NCI-H748 (cell line): Measurements from ENCODE around the gene ABL1.

Experiments used
- DNase-seq: peaks from one replicate; lab custom pipeline; 2025; ENCODE audit not compliant: unreplicated experiment; lab: John Stamatoyannopoulos, UW

Gene ABL1

DNA sequence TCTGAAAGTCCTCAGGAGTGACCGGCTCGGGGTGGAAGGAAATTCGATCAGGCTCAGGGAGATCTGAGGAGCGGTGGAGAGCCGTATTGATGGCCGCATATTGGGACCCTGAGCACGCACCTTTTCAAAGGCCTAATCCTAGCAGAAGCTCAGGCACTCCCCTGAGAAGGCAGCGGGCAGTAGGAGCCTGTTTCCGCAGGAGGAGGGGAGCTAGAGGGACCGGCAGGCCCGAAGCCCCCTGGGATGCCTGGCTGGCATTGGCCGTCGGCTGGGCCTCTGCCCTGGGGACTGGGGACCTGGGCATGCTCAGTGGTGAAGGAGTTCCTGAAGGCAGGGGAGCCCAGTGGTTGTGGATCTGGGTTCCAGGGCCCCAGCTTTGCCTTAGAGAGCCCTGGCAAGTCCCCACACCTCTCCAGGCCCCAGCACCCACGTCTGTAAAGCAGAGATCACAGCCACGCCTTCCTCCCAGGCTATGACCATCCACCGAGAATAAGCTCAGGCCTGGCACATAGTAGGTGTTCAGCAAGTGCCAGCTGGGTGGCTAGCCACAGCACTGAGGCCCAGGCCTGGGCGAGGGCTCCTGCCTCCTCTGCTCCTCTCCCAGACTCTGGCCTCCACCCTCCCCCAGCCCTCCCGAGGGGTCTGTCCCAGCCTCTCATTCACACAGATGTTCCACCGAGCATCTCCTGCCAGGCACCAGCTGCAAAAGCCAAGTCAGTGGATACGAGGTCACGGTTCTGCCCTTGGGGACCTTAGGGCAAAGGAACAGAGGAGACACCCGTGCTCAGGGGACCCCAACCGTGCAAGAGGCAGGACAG is 78.8 kb downstream of the ABL1 start:
- DNase-seq: no peak

DNA sequence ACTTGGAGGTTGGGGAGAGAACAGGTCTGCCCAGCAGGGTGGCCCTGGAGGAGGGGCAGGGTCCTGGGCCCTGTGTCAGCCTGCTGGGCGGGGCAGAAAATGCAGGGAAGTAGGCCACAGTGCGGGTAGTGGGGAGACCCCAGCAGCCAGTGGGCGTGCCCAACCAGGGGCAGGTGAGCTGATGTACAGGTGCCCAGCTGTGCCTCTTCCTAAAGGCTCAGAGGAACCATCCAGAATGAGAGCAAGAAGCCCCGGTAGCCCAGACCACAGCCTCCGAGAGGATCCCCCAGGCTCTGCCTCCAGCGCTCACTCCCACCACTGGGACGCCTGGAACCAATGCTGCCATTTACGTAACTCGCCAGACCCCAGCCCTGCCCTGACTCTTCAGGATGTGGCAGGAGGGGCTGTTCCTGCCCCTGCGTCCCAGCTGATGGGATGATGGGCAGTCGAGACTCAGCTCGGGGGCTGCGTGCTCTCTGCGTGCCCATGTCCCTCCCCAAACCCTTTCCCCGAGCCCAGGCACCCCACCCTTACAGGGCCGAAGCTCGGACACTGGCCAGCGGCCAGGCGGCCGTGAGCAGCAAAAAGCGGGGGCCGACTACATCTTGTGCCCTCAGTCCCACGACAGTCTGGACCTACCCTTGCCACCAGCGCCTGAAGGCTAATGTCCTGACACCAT is 79.5 kb downstream of the ABL1 start:
- no peak for DNase-seq

DNA sequence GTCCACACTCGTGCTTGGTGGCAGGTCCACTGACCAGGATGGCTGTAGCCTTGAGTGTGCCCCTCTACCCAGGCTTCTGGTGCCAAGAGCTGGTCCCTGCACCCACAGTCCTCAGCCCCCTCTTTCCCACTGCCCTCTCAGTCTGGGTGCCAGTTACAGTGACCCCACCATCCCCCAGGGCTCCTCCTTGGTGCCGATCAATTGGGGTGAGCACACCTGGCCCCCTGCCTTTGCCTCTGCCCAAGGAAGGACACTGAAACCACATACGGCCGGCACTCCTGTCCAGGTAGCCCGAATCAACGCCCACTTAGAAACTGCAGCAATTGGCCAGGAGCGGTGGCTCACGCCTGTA is 80.0 kb downstream of the ABL1 start:
- DNase-seq: no peak

DNA sequence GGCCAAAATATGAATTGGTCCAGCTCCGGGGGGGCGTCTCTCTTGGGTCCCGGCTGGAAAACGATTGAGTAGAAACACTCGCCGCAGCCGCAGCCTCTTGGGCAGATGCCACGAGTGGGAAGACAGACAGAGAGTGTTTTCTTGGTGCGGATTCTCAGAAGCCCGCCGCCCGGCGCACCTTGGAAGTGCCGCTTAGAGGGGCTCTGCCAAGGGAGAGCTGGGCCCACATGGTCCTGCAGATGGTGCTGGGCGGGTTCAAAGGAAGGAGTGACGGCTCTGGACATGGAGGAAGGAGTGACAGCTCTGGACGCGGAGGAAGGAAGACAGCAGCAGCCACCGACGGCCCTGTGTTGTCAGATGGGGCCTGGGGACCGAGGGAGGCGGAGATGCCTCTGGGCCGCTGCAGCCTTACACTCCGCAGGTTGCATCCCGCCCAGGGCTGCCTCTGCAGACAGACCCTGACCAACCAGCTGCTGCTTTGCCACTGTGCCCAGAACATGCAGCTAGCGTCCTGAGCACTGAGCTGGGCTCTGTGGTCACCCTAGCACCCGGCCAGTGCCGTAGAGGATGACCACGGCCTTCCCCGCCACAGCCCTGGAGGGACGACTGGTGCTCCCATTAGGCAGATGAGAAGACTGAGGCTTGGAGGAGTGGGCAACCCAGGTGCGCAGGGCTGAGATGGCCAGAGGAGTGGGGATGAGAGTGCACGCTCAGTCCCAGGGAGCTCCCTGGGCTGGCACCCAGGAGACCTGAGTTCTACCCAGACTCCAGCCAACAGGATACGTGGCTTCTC is 82.3 kb downstream of the ABL1 start:
- no peak for DNase-seq

DNA sequence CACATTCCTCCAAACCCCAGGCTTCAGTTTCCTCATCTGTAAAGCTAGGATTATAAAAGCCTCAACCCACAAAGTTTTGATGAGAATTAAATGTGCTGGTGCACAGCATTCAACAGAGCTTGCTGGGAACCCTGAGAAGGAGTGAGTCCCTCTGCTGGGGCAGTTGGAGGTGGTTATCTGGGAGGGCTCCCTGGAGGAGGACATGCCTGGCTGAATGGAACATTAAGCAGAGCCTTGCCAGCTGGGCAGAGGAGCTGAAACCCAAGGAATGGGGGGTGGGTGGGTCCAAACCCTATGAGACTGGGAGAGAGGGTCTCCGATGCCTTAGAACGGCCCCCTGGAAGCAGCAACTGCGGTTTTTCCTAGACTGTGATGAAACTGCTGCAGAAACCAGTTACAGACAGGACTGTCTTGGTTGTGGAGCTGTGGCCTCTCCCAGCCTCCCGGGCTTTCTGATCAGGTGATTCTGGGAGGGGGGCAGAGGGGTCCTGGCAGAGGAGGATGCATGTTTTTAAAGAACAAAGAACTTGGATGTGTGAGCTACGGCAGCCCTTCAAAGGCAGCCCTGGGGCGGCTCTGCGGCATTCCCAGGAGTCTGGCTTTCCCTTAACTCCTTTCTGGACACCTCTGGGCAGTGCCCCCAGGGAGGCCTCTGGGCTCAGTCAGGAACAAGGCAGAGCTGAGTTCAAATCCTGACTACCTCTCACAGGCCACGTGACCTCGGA is 83.2 kb downstream of the ABL1 start:
- DNase-seq: no peak

DNA sequence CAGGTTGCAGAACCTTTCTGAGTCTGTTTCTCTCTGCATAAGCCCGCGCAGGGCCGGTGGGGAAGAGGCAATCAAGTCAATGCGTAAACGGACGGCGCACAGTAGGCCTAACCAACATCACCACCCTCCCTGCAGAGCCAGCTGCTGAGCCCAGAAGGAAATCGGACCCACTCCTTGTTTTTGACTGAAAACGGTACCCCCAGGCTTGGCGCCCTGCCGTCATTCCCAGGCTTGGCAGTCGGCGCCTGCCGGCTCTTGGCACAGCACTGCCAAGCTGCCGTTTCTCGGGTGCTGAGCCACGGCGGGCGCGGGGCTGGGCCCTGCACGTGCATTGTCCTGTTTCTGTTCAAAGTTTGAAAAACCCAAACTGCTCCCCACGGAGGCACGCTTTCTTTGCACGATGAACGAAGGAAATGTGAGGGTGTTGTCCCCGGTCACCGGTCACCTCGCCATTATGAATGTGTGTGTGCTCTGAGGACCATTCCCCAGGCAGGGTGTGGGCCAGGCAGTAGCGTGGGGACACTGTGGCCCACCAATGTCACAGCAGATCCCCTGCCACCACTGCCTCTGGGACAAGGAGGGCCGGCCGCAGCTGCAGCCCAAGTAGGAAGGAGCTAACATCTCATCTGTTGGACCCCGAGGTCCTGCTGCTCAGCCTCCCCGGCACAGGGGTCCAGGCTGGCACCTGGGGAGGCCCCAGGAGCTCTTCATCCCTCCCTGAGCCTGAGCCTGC is 83.9 kb downstream of the ABL1 start:
- DNase-seq: no peak

DNA sequence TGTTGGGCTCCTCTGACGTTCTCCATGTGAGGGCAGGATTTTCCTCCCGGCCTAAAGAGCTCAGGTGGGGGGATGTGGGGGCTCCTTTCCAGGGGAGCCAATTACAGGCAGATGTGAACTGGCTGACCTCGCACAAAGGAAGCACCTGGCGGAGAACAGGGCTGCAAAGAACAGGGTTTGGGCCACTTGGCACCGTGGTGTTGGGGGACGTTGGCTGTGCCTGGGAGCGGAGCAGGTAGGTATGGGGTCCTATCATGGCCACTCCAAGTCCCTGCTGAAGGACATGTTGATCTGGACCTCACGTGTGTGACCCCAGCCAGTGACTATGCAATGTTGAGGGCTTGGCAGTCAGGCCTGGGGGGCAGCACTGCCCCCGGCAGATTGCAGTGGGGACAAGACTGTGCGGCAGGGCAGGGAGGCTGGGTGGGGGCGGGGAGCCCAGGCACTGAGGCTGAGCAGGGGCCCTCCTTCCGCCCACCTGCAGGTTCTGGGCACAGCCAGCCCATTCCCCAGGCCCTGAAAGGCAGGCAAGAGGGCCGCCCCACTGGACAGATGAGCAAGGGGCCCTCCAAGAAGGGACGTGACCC is 84.6 kb downstream of the ABL1 start:
- DNase-seq: no peak

DNA sequence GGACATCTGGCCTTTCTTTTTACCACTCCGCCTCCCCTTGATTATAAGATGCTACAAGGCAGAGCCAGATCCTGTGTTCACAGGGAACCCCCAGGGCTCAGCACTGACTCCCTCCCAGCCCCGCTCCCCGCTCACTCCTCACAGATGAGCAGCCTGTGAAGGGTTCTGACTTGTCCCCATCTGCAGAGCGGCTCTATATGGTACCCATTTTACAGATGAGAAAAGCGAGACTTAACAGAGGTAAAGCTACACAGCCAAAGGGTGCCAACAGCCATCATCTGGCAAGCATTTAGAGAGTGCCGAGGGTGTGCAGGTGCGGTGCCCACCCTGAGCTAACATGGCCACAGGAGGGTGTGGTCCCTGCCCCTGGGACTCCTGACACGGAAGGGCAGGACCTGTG is 85.2 kb downstream of the ABL1 start:
- DNase-seq: no peak

DNA sequence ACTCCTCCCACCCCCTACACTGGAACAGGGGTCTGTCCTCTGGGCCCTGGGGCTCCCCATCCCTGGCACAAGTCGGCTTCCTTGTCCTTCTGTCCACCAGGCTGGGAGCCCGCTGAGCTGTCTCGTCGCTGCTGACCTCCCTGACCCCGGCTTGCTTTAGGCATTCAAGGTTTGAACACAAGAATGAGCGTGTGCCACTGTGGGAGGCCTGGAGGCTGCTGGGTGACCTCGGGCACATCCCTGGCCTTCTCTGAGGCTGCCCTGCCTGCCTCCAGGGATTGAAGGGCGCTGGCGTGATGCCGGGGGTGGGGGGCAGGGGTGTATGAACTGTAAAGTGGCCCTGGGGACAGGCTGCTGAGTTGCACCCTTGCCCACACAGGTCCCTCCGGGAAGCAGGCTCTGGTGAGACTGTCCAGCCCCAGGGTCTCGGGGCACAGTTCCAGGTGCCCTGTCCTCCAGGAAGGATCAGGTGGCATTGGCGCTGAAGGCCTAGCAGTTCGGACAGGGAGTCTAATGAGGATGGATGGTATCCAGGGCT is 85.8 kb downstream of the ABL1 start:
- no peak for DNase-seq

DNA sequence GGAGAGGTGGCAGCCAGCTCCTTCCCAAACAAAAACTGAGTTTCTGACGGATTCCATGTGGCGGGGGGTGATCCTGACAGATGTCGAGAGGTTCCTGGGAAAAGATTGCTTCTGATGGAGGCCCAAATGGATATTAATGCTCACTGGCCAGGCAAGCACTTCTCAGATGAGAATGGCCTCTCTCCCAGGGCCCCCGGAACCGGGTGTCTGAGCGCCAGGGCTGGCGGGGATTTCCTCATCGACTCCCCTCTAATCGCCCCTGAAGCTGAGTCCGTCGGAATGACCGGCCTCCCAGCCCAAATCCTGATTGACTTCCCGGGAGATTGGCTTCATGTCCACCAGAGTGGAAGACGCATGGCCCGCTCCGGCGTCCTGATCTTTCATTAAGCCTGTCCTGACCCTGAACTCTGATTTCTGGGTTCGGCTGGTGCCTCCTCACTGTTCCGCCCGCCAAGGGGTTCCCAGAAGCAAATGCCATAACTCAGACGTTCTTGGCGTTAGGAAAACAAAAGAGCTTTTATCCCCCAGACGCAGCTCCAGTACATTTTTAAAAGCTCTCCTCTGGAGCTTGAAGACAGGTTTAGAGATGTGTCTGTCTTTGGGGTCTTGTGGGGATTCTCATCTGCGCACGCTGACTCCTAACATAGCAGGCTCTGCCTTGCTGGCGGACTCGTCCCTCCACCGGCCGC is 86.4 kb downstream of the ABL1 start:
- DNase-seq: no peak

DNA sequence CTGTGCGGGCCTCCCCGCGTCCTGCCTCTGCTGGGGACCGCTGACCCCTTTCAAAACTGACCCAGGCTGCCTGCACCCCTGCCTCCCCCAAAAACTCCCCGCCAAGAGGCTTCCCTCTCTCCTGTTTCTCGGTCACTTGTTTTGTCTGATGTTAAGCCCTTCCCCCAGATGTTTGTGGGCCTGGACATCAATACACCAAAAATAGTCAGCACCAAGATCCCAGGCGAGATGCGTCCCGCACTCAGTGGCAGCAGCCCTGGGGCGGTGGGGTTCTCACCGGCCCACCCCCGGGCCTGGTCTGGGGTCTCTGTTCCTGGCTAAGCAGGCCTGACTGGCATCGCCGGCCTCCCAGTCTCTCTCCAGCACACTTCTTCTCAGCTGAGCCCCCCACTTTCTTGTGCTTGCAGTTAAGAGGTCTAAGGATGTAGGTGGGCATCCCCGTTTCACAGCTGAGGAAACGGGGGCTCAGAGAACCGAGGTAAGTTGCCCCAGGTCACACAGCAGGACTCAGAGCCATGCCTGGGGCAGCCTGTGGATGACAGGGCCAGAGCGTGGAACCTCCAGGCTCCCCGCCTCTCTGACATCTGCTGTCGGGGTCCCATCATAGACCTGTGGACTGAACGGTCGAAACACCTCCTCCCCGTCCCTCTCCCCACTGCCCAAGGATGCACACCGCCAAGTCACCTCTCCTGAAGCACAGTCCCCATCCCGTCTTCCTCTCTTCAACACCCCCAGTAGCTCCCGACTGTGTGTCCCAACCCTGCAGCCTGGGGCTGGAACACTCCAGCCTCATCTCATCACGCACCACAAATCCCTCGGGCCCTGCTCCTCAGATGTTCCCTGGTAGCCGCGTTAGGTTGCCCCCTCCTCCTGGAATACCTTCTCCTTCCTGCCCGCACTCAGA is 87.2 kb downstream of the ABL1 start:
- DNase-seq: no peak

DNA sequence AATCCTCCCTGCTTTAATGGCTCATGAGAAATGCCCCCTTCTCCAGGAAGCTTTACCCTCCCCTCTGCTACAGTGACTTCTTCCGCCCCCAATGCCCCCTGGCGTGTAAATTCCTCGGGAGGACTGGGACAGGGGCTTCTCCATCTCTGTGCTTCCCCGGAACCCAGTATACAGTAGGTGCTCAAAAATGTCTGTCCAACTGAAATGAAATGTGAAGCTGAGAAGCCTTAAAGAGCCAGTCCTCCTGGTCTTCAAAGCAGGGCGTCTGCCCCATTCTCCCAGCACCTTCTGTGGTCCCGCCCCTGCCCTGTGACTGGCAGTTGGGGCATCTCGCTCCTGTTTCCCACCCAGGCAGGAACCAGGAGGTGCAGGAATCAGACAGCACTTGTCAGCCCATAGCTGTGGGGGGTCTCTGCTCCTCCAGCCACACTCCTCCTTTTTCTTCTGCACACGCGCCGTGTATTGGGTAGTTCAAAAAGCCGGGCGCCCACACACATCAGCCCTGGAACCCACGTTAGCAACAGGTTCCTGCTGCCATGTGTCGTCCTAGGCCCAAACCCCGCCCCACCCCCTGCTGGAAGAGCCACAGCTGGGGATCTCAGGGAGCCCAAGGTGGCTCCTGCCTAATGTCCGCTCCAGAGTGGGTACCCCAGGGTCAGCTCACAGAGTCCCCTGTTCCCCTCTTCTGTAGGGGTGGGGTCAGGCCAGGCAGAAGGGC is 88.0 kb downstream of the ABL1 start:
- DNase-seq: no peak

DNA sequence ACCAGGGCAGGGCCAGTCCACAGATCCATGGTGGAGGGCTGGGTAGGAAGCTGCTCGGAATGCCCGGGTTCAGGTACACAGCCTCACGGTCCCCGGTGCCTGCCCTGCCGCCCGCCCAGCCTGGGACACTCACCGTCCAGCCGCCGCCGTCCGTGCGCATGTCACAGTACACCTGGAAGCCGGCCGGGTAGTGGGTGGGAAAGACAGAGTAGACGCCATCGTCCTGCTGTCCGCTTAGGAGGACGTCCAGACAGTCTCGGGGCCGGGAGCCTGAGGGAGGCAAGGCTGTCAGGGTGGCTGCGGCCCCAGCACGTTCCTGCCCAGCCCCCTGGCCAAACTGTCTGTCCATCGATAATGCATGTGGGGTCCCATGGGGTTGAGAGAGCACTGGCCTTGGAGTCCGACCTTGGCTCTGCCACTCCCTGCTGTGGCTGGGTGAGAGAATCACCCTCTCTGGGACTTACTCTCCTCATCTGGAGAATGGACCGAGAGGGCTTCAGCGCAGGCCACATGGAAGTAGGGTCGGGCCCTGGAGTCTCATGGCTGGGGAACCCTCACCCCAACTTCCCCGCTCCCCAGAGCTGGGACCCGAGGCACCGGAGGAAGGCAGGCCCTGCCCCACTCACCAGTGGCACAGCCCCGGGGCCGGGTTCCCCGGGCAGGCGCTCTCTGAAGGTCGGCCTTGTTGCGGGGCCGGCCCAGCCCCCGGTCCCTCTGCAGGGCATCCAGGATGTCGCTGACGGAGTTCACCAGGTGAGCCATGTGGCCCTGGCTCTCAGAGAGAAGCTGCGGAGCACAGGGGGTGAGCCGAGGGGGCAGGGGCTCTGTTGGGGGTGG is 88.8 kb downstream of the ABL1 start:
- no peak for DNase-seq

DNA sequence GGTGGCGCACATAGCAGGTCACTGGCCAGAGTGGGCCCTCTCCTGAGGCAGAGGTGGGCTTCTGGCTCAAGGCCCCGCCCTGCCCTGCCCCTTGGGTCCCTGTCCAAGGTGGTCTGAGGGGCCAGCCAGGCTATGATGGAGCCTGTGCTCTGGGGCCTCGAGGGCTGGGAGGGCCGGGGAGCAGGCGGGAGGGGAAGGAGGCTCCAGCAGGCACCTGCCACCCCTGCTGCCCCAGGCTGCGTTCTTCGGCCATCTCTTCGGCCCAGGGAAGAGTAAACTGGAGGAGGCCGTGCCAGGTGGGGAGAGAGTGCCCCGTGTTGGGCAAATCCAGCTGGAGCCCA is 89.4 kb downstream of the ABL1 start:
- DNase-seq: no peak

DNA sequence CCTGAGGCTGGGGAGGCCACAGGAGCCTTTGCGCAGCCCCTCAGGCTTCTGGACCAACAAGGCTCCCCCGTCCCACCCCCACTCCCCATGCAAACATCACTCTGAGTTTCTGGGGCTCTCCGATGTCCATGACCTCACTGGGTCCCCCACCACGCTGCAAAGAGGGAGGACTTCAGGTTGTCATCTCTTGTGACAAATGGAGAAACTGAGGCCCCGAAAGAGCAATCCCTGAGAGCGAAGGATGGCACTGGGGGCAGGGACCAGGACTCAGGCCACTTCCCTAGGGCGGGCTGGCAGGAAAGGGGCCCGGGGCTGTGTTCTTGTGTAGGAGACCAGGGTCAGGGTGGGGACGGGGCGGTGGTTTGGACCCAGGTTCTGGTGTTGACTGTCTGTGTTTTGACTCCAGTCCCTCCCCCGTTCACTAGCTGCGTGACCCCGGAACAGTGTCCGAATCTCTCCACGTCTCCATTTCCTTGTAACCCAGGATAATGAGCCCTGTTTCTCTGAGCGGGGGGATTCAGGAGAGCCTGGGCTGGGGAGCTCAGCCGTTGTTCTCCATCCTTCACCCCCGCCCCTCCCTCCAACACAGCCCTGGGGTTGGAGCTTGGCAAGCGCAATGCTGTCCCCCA is 90.1 kb downstream of the ABL1 start:
- DNase-seq: no peak

DNA sequence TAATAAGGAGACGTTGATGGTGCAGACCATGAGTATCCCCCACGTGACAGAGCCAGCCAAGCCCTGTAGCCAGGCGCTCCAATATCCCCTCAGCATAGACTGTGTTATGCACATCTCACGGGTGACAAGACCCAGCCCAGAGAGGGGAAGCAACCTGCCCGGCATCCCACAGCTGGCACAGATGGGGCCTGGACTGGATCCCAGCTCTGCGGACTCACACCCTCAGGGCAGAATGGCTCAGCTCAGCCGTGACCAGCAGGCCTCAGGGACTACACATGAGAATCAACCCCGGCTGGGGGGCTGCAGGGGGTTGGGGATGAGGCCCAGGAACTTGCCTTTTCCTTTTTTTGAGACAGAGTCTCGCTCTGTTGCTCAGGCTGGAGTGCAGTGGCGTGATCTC is 92.3 kb downstream of the ABL1 start:
- DNase-seq: no peak
